ENCODE measurements around the gene REEP5.

DNA sequence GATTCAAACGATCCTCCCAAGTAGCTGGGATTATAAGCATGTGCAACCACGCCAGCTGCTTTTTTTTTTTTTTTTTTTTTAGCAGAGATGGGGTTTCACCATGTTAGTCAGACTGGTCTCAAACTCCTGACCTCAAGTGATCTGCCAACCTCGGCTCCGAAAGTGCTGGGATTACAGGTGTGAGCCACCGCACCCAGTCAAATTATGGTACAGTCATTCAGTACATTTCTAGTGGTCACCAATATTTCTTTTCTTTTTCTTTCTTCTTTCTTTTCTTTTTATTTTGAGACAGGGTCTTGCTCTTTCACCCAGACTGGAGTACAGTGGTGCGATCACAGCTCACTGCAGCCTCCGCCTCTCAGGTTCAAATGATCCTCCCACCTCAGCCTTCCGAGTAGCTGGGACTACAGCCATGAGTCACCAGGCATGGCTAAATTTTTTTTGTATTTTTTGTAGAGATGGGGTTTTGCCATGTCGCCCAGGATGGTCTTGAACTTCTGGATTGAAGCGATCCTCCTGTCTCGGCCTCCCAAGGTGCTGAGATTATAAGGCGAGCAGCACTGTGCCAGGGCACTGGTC lies 29.2 kb upstream of the REEP5 start:
- TF ChIP-seq OSR1 (CRISPR knock-in tag; IDR thresholded peaks at IDR 0.05) (no peak), GLIS3 (CRISPR knock-in tag; IDR thresholded peaks at IDR 0.05) (no peak), SNAI2 (CRISPR knock-in tag; IDR thresholded peaks at IDR 0.05) (no peak), ZFP3 (CRISPR knock-in tag; IDR thresholded peaks at IDR 0.05) (no peak)
- TF ChIP-seq, protein P1, sequence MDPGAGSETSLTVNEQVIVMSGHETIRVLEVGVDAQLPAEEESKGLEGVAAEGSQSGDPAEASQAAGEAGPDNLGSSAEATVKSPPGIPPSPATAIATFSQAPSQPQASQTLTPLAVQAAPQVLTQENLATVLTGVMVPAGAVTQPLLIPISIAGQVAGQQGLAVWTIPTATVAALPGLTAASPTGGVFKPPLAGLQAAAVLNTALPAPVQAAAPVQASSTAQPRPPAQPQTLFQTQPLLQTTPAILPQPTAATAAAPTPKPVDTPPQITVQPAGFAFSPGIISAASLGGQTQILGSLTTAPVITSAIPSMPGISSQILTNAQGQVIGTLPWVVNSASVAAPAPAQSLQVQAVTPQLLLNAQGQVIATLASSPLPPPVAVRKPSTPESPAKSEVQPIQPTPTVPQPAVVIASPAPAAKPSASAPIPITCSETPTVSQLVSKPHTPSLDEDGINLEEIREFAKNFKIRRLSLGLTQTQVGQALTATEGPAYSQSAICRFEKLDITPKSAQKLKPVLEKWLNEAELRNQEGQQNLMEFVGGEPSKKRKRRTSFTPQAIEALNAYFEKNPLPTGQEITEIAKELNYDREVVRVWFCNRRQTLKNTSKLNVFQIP (CRISPR knock-in tag; IDR thresholded peaks at IDR 0.05; ENCODE audit: borderline replicate concordance, low read depth) = no peak

All from SK-N-SH treated with all-trans-retinoic acid at 6 μM for 48 hours (cell line).